HL-60 (cell line): ENCODE results near the gene GORAB.

Experiments used
- DNase-seq, 2 experiments: peaks; one replicate each; pipeline ENCODE4 v3.0.0-alpha.2; 2010 to 2020; ENCODE audit warnings: low read depth in 1 of 2, low spot score in 1 of 2
- H3K27ac ChIP-seq: fragments of 250-450 bp; sonication (Bioruptor Pico); replicated peaks from 2 replicates; pipeline ENCODE4 v1.5.1; 2020; ENCODE audit warnings: mild to moderate bottlenecking, moderate library complexity
- H3K27me3 ChIP-seq: fragments of 250-450 bp; sonication (Bioruptor Pico); 2 replicates; pipeline ENCODE4 v1.5.1; 2021; ENCODE audit warnings: mild to moderate bottlenecking, moderate library complexity; ENCODE audit not compliant: insufficient read depth, poor library complexity, severe bottlenecking
- H3K4me3 ChIP-seq: replicated peaks from 2 replicates; pipeline ENCODE4 v1.5.1; 2011; ENCODE audit warnings: mild to moderate bottlenecking, control low read depth, low read length; ENCODE audit not compliant: insufficient read depth
- GABPA ChIP-seq: IDR thresholded peaks from 2 replicates; pipeline ENCODE4 v1.6.1; 2012; ENCODE audit warnings: low read depth
- POLR2AphosphoS5 ChIP-seq: IDR thresholded peaks from 2 replicates; pipeline ENCODE4 v1.6.1; 2012; ENCODE audit warnings: low read depth
- SPI1 ChIP-seq: IDR thresholded peaks from 2 replicates; pipeline ENCODE4 v1.6.1; 2012; ENCODE audit warnings: low read depth, mild to moderate bottlenecking, borderline replicate concordance
- TF ChIP-seq, protein P1 (sequence below): IDR thresholded peaks from 2 replicates; pipeline ENCODE4 v1.6.1; 2012; ENCODE audit warnings: low read depth; ENCODE audit not compliant: insufficient replicate concordance
- TF ChIP-seq, protein P2 (sequence below): IDR thresholded peaks from one replicate; pipeline ENCODE4 v1.5.1; 2011; ENCODE audit warnings: low read length, control low read depth, inconsistent platforms; ENCODE audit not compliant: insufficient read depth

GORAB gene

DNA sequence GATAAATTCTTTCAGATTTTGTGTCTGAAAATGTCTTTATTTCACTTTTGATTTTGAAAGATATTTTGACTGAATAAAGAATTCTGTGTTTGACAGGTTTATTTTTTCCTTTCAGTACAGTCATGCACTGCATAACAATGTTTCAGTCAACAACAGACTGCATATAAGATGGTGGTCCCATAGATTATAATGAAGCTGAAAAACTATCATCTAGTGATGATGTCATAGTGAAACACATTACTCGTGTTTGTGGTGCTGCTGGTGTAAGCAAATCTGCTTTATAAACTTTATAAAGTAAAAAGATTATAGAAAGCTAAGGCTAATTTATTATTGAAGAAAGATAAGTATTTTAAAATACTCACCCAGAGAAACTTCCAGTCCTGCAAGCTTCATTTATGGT is 66.7 kb downstream of the GORAB start:
- DNase-seq: no peak

DNA sequence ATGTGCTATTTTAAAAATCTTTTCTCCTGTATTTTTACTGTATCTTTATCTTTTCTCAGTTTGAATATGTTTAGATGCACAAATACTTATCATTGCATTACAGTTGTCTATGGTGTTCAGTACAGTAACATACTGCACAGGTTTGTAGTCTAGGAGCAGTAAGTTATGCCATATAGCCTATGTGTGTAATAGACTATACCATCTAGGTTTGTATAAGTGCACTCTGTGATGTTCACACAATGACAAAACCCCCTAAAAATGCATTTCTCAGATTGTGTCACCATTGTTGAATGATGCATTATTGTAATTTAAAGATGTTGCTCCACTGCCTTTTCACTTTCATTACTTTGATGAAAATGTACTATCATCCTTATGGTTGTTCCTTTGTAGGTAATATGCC is 67.1 kb downstream of the GORAB start:
- no peak overlapping the region for H3K4me3 ChIP-seq
- no peaks in the 10 kb centered on the region for H3K27me3 ChIP-seq
- H3K27ac ChIP-seq: no peak overlapping the region
- TF ChIP-seq POLR2AphosphoS5 (no peak), SPI1 (no peak), GABPA (no peak)
- TF ChIP-seq, protein P1, sequence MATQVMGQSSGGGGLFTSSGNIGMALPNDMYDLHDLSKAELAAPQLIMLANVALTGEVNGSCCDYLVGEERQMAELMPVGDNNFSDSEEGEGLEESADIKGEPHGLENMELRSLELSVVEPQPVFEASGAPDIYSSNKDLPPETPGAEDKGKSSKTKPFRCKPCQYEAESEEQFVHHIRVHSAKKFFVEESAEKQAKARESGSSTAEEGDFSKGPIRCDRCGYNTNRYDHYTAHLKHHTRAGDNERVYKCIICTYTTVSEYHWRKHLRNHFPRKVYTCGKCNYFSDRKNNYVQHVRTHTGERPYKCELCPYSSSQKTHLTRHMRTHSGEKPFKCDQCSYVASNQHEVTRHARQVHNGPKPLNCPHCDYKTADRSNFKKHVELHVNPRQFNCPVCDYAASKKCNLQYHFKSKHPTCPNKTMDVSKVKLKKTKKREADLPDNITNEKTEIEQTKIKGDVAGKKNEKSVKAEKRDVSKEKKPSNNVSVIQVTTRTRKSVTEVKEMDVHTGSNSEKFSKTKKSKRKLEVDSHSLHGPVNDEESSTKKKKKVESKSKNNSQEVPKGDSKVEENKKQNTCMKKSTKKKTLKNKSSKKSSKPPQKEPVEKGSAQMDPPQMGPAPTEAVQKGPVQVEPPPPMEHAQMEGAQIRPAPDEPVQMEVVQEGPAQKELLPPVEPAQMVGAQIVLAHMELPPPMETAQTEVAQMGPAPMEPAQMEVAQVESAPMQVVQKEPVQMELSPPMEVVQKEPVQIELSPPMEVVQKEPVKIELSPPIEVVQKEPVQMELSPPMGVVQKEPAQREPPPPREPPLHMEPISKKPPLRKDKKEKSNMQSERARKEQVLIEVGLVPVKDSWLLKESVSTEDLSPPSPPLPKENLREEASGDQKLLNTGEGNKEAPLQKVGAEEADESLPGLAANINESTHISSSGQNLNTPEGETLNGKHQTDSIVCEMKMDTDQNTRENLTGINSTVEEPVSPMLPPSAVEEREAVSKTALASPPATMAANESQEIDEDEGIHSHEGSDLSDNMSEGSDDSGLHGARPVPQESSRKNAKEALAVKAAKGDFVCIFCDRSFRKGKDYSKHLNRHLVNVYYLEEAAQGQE: no peak
- TF ChIP-seq, protein P2, sequence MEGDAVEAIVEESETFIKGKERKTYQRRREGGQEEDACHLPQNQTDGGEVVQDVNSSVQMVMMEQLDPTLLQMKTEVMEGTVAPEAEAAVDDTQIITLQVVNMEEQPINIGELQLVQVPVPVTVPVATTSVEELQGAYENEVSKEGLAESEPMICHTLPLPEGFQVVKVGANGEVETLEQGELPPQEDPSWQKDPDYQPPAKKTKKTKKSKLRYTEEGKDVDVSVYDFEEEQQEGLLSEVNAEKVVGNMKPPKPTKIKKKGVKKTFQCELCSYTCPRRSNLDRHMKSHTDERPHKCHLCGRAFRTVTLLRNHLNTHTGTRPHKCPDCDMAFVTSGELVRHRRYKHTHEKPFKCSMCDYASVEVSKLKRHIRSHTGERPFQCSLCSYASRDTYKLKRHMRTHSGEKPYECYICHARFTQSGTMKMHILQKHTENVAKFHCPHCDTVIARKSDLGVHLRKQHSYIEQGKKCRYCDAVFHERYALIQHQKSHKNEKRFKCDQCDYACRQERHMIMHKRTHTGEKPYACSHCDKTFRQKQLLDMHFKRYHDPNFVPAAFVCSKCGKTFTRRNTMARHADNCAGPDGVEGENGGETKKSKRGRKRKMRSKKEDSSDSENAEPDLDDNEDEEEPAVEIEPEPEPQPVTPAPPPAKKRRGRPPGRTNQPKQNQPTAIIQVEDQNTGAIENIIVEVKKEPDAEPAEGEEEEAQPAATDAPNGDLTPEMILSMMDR: no peak
- no peak for DNase-seq

More for the DNA sequence above, 66.7 kb downstream of the GORAB start:
- TF ChIP-seq POLR2AphosphoS5 (no peak), SPI1 (no peak), GABPA (no peak)
- TF ChIP-seq, protein P2: no peak
- TF ChIP-seq, protein P1: no peak
- no peak overlapping the region for H3K27ac ChIP-seq
- H3K4me3 ChIP-seq: no peak overlapping the region
- H3K27me3 ChIP-seq: no peaks in the 10 kb centered on the region

DNA sequence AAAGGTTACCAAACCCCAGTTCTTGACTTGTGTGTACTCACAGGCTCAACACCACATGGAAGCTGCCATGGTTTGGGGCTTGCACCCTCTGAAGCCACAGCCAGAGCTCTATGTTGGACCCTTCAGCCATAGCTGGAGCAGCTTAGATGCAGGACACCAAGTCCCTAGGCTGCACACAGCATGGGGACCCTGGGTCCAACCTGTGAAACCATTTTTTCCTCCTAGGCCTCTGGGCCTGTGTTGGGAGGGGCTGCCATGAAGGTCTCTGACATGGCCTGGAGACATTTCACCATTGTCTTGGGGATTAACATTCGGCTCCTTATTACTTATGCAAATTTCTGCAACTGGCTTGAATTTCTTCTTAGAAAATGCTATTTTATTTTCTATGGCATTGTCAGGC is 69.9 kb downstream of the GORAB start:
- H3K27ac ChIP-seq: no peak overlapping the region
- no peak for TF ChIP-seq GABPA
- TF ChIP-seq, protein P2: no peak
- TF ChIP-seq, protein P1: no peak
- no peak for TF ChIP-seq SPI1
- no peak for DNase-seq

More for the DNA sequence above, 69.9 kb downstream of the GORAB start:
- Histone ChIP-seq H3K4me3 (no peak overlapping the region), H3K27me3 (no peaks in the 10 kb centered on the region)
